GM21723 (cell line): ENCODE measurements around the gene FCHSD2.

Experiments
- ATAC-seq: cut with Tn5 transposase; IDR thresholded peaks from one replicate; pipeline ENCODE4 v1.9.1; 2021; ENCODE audit warnings: mild to moderate bottlenecking, moderate library complexity; ENCODE audit not compliant: unreplicated experiment

Gene FCHSD2

DNA sequence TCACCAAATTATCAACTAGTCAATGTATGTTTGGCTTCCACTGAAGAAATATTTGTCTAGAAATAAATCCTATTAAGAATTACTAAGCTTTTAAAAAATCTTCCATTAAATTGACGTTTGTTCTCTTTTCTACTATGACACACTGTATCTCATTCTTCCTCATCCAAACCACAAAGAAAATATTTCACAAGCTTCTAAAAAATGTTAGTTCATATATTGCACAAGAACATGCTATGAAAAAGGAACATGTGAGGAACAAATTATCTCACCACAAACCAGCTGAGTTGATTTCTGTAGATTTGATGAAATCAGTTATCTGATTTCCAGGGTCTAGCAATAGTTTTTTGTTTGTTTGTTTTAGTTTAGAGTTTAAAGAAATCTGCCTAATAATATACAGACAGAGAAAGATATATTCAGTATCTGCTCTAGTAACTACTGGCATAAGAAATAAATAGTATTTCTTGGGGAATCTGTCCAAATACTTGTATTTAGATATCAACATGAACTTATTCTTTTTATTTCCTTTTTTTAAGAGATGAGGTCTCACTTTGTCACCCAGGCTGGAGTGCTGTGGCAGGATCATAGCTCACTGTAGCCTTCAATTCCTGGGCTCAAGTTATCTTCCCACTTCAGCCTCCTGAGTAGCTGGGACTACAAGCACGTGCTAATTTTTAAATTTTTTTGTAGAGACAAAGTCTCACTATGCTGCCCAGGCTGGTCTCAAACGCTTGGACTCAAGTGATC is 166.2 kb downstream of the FCHSD2 start:
- ATAC-seq = no peak

- ATAC-seq = no peak
These were observed 167.5 kb downstream of the FCHSD2 start for GRCh38 chr11:72974487-72975205.

DNA sequence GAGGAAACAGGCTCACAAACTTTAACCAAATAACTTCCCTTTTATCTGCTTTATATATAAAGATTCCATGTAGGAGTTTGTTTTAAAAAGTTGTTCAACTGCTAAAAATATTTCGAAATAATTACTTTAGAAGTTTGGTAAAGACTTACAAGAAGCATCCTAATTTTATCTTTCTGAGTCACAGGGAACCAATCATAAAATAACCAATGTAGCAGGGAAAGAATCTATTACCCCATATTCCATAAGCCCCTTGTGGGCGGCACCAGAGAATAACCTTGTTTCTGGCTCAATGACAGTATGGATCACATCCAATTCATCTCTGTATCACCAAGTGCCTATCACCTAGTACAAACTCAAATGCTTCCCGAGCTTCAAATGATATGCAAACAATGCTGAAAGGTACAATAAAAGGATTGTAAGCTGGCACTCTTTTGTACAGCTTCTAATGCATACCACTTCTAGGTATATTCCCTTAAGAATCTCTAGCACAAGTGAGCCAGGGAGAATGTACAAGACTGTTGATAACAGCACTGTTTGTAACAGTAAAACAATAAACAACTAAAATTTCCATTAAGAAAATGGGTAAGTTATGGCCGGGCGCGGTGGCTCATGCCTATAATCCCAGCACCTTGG is 169.5 kb downstream of the FCHSD2 start:
- ATAC-seq = no peak

GRCh38 chr11:72971192-72971967 is 170.7 kb downstream of the FCHSD2 start:
- no peak for ATAC-seq

DNA sequence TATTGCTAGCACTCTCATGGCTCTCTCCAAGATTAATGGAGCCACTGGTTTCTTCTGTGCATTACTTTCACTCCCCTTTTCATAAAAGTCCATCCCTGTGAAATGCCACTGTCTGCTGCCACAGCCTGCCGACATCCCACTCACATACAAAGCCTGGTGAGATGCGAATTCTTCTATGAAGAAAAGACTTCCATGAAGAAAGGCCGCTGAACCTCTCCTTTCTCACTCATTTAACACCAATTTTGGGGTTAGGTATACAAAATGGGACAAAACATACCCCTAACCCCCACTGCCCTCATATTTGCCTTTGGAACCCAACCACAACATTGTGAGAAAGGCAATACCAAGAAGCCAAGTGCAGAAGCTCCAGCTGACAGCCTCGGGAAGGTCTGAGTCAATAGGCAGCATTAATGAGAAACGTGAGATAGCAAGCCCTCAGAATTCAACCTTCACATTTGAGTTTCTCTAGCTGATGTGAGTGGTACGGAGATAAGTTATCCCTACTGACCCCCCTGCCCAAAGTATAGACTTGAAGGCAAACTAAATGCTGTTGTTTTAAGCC is 171.5 kb downstream of the FCHSD2 start:
- no peak for ATAC-seq

GRCh38 chr11:72969894-72970335 is 172.2 kb downstream of the FCHSD2 start:
- ATAC-seq = peak; percentile 74

DNA sequence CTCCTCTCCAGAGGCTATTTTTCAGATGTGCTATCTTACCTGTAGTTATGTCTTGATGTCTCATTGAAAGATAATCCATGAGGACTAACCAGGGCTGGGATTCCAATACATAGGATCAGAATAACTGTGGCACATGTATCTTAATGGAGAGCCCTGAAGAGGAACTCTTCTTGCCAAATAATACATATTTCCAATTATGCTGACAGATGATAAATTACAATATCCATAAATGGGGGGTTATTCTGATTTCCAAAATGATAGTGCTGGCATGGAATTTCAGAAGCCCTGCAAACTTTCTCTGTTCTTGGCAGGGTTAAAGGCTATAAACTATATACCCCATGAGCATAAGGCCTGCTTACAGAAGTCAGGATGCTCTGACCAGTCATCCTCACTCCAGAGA is 173.7 kb downstream of the FCHSD2 start:
- no peak for ATAC-seq

- no peak for ATAC-seq
These were observed 176.4 kb downstream of the FCHSD2 start for GRCh38 chr11:72965672-72966071.

DNA sequence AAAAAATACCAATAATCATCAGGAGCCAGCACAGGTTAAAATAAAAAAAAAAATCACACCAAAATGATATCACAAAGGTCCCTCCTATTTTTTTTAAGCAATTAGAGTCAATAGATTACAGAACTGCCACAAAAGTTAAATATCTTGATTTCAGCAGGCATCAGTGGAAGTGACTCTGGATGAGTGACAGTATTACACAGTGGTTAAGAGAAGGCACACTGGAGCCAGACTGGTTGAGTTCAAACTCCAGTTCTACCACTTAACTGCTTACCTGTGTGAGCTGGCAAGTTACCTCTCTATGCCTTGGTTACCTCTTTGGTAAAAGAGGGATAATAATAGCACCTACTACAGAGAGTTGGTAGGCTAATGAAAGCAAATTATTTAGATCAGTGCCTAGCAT is 179.4 kb downstream of the FCHSD2 start:
- no peak for ATAC-seq

DNA sequence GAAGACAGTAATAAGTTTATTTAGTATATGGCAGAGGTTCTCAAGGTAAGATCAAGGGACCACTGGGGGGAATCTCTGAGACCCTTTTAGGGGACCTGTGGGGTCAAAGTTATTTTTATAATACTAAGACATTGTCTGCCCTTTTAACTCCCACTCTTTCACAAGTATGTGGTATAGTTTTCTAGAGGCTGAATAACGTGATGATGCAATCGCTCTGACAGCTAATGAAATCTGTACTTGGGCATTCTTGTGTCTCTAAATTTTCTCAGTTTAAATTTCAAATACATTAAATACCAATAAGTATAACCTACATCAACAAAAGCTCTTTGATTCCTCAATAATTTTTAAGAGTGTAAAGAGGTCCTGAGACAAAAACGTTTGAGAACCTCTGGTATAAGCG is 180.0 kb downstream of the FCHSD2 start:
- ATAC-seq = no peak

- no peak for ATAC-seq
These were observed 182.0 kb downstream of the FCHSD2 start for GRCh38 chr11:72959998-72960731.

GRCh38 chr11:72958791-72959190 is 183.3 kb downstream of the FCHSD2 start:
- no peak for ATAC-seq

- no peak for ATAC-seq
These were observed 186.7 kb downstream of the FCHSD2 start for GRCh38 chr11:72955466-72955865.

GRCh38 chr11:72954860-72955259 is 187.3 kb downstream of the FCHSD2 start:
- no peak for ATAC-seq

GRCh38 chr11:72953637-72954036 is 188.5 kb downstream of the FCHSD2 start:
- no peak for ATAC-seq

- peak; percentile 73 for ATAC-seq
These were observed 190.2 kb downstream of the FCHSD2 start for GRCh38 chr11:72951888-72952287.

- no peak for ATAC-seq
These were observed 190.9 kb downstream of the FCHSD2 start for GRCh38 chr11:72951193-72951592.

DNA sequence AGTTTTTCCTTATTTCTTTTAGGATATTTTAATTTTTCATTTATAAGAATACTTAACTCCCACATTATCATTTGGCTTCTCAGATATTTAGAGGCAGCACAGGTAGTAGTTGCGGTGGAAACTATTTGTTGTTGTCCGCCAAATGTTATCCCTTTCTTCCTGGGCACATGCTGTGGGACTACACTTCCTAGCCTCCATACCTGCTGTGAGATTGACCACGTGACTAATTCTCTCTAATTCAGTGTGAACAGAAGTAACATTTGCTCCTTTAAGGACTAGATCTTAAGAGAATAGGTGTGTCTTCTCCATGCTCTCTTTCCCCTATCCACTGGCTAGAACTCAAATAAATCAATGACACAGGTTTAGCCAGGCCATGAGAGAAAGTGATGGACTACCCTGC is 191.4 kb downstream of the FCHSD2 start:
- no peak for ATAC-seq

- no peak for ATAC-seq
These were observed 194.9 kb downstream of the FCHSD2 start for GRCh38 chr11:72947229-72947628.

- no peak for ATAC-seq
These were observed 198.5 kb downstream of the FCHSD2 start for GRCh38 chr11:72943664-72944063.
